AG09319 (cell line): ENCODE data around the gene YJEFN3.

Experiments
- DNase-seq: peaks from one replicate; pipeline ENCODE4 v3.0.0-alpha.2; 2010; ENCODE audit warnings: low read depth; ENCODE audit errors: extremely low read depth
- TF ChIP-seq, protein P1 (sequence below): IDR thresholded peaks from 2 replicates; pipeline ENCODE4 v1.5.1; 2011; ENCODE audit warnings: low read depth, mild to moderate bottlenecking, inconsistent platforms, low read length, moderate library complexity

The YJEFN3 gene

DNA sequence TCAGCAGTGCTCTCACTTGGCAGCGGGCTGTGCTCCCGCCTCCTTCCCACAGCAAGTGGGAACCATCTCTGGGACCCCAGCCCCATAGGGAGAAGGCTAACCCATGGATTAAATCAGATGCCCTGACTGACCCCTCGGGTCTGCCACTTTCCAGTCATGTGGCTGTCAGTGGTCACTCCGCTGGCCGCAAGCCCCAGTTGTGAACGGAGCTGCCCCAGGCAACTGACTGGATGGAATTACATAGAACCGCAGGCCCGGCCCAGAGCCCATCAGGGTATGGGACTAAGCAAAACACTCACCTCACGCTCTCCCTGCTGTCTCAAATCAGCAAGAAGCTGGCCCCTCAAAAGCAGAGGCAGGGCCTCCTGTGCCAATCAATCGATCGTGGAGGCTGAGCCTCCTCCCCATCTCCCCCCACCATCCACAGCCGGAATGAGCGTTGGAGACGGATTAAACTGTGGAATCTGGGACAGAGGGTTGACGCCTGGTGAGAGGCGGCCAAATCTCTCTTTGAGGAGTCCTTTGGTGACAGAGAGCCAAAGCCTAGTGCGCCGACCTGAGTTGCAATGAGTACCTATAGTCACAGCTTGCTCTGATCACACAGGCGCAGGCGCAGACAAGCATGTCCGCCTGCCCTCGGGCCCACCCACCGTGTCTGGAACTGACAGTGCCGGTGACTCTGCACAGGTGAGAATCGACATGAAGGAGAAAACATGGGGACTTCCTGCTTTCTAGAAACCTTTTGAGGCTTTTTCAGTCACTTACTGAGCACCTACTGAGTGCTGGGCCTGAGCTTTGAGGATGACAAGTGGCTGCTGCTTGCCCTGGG, 51.0 kb downstream of the YJEFN3 start:
- TF ChIP-seq, protein P1, sequence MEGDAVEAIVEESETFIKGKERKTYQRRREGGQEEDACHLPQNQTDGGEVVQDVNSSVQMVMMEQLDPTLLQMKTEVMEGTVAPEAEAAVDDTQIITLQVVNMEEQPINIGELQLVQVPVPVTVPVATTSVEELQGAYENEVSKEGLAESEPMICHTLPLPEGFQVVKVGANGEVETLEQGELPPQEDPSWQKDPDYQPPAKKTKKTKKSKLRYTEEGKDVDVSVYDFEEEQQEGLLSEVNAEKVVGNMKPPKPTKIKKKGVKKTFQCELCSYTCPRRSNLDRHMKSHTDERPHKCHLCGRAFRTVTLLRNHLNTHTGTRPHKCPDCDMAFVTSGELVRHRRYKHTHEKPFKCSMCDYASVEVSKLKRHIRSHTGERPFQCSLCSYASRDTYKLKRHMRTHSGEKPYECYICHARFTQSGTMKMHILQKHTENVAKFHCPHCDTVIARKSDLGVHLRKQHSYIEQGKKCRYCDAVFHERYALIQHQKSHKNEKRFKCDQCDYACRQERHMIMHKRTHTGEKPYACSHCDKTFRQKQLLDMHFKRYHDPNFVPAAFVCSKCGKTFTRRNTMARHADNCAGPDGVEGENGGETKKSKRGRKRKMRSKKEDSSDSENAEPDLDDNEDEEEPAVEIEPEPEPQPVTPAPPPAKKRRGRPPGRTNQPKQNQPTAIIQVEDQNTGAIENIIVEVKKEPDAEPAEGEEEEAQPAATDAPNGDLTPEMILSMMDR: no peak
- DNase-seq: no peak

DNA sequence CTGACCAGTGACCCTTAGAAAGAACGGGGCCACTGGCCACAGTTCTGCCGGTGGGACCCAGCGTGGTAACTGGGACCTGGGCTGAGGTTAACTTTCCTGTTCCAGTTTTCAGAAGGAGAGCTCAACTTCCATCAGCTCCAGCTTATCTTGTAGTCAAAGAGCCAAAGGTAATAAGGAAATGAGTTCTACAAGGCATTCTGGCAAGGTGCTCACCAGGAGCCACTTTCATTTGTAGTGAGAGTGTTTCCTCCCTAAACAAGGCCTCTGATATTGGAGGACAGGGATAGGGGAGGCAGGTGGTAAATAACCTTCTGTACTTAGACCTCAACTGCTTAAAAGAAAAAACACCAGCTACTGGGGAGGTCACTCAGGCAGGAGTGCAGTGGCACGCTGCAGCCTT, 51.7 kb downstream of the YJEFN3 start:
- no peak for DNase-seq
- TF ChIP-seq, protein P1: no peak

DNA sequence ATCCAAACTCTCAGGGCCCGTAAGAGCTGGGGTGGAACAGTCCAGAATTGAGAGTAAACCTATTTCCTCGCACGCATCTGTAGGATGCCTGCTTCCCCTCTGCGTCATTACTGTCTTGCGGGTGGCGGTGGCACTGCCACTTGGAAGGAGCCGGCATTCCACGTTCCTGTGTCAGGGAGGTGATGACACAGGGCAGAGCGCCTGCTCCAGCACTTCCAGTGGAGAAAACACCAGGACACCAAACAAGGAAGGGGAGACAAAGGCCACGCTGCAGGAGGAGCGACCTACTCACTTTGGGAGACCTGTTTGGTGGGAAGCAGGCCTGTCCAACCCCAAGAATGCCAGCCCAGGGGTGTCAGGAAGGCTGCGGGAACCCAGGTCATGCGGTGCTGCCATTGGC, 52.7 kb downstream of the YJEFN3 start:
- no peak for DNase-seq
- TF ChIP-seq, protein P1: no peak

DNA sequence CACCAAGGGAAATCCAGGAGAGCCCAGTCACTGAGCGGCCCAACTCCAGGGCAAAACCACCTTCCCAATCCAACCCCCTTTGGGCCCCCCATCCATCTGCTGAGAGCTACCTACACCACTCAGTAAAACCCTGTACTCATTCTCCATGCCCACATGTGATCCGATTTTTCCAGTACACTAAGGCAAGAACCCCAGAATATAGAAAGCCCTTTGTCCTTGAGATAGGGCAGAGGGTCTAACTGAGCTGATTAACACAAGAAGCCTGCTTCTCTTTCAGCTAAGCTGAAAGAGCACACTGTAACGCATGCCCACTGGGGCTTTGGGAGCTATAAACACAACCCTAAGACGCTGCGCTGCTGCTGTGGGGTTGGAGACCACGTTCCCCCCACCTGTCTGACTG, 53.8 kb downstream of the YJEFN3 start:
- TF ChIP-seq, protein P1: no peak
- DNase-seq: no peak

DNA sequence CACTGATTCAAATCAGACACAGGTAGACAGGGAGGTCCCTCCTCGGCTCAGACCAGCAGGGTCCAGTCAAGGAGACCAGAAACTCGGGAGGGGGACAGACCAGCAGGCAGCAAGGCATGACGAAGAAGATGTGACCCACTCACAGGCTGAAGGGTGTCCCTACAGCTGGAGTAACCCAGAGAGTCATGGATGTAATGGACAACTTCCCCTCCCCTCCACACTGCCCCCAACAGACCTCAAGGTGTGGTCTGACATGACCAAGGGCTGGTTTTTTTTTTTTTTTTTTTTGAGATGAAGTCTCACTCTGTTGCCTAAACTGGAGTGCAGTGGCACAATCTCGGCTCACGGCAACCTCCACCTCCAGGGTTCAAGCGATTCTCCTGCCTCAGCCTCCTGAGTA, 55.6 kb downstream of the YJEFN3 start:
- TF ChIP-seq, protein P1: no peak
- no peak for DNase-seq
